Measurements from ENCODE around the gene MPV17L2. TPM values are rescaled to one million over a fixed set of nuclear protein-coding genes. Genes with fewer than 3 reads are reported as not detected.

MPV17L2 gene
- polyA plus RNA-seq, 2 donors: 7.4 to 12.0 TPM

DNA sequence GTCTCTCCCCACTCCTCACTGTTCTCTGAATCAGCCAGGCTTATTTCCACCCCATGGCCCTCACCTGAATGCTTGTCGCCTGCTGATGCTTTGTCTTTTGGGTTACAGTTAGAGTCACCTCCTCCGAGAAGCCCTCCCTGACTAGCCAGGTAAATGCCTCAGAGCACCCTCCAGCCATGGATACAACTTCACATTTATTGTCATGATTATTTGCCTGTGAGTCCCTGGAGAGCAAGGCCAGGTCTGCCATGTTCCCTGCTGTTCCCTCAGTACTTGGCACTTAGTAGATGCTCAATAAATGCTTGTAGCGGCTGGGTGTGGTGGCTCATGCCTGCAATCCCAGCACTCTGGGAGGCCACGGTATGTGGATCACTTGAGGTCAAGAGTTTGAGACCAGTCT is 36.9 kb downstream of the MPV17L2 start:
- Histone ChIP-seq H3K27me3 (ENCODE audit: control insufficient read depth in 1 of 2, insufficient read depth in 2 of 2, low read length in 2 of 2) (peaks cover 0 to 25% of the 10 kb centered on the region in 2 donors), H3K36me3 (ENCODE audit: control insufficient read depth in 2 of 2, insufficient read depth in 2 of 2, low read length in 1 of 2) (no peaks in the 10 kb centered on the region), H3K9me3 (ENCODE audit: control insufficient read depth in 2 of 2, insufficient read depth in 1 of 2, low read depth in 1 of 2, low read length in 1 of 2) (peaks cover 2 to 12% of the 10 kb centered on the region in 2 donors), H3K4me1 (ENCODE audit: control insufficient read depth in 2 of 2, insufficient read depth in 2 of 2, low read length in 1 of 2) (peaks cover 0 to 6% of the 10 kb centered on the region in 2 donors), H3K27ac (ENCODE audit: low read depth in 2 of 2, low read length in 1 of 2) (no peak overlapping the region), H3K4me3 (ENCODE audit: low read depth in 1 of 2, low read length in 2 of 2) (no peak overlapping the region)
- 79 to 85% methylated on average over 4 of the region's 4 CpGs for WGBS, 2 donors

DNA sequence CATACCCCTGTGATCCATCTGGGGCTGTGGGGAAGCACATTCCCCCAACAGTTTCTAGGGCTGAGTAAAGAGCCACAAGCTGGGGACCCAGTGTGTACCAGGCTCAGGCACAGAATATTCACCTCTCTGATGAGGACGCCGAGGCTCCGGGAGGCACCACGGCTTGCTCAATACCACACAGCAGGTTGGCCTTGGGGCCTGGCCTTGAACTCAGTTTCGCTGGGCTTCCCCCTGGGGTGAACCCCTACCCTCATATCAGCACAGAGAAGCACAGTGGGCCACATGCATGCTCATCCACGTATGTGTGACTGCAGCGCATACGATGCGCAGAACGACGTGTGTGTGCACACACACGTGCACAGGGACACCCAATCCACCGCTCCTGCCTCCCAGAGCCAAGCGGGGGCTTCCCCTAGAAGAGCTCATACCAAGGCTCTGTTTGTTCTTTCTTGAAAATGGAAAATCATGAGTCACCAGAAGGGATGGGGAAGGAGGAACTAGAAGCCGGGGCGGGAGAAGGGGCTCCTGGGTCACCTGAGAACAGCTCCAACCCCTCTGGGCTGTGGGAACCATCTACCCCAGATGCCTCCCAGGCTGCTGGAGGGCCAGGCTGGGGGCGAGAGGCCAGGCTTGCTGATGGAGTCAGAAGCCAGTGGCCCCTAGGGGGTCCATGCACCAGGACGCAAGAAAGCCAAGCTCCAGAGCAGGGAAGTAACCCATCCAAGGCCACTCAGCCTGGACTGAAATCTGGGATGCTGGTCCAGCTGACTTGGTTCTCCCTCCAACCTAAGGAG is 38.1 kb downstream of the MPV17L2 start:
- Histone ChIP-seq H3K4me1 (ENCODE audit: control insufficient read depth in 2 of 2, insufficient read depth in 2 of 2, low read length in 1 of 2) (no peaks in the 10 kb centered on the region), H3K27me3 (ENCODE audit: control insufficient read depth in 1 of 2, insufficient read depth in 2 of 2, low read length in 2 of 2) (peaks cover 0 to 20% of the 10 kb centered on the region in 2 donors), H3K9me3 (ENCODE audit: control insufficient read depth in 2 of 2, insufficient read depth in 1 of 2, low read depth in 1 of 2, low read length in 1 of 2) (peaks cover 2 to 12% of the 10 kb centered on the region in 2 donors), H3K27ac (ENCODE audit: low read depth in 2 of 2, low read length in 1 of 2) (no peak overlapping the region), H3K36me3 (ENCODE audit: control insufficient read depth in 2 of 2, insufficient read depth in 2 of 2, low read length in 1 of 2) (no peaks in the 10 kb centered on the region), H3K4me3 (ENCODE audit: low read depth in 1 of 2, low read length in 2 of 2) (no peak overlapping the region)
- WGBS, 2 donors: 41 to 46% methylated on average over 18 of the region's 18 CpGs

- H3K4me3 ChIP-seq (ENCODE audit: low read depth in 1 of 2, low read length in 2 of 2): no peak overlapping the region
- peaks cover 0 to 20% of the 10 kb centered on the region in 2 donors for H3K27me3 ChIP-seq (ENCODE audit: control insufficient read depth in 1 of 2, insufficient read depth in 2 of 2, low read length in 2 of 2)
- no peak overlapping the region for H3K27ac ChIP-seq (ENCODE audit: low read depth in 2 of 2, low read length in 1 of 2)
- 16 to 29% methylated on average over 4 of the region's 4 CpGs for WGBS, 2 donors
- no peaks in the 10 kb centered on the region for H3K4me1 ChIP-seq (ENCODE audit: control insufficient read depth in 2 of 2, insufficient read depth in 2 of 2, low read length in 1 of 2)
- H3K36me3 ChIP-seq (ENCODE audit: control insufficient read depth in 2 of 2, insufficient read depth in 2 of 2, low read length in 1 of 2): no peaks in the 10 kb centered on the region
- peaks cover 2 to 12% of the 10 kb centered on the region in 2 donors for H3K9me3 ChIP-seq (ENCODE audit: control insufficient read depth in 2 of 2, insufficient read depth in 1 of 2, low read depth in 1 of 2, low read length in 1 of 2)
These were observed 38.8 kb downstream of the MPV17L2 start for GRCh38 chr19:18231775-18232174.

DNA sequence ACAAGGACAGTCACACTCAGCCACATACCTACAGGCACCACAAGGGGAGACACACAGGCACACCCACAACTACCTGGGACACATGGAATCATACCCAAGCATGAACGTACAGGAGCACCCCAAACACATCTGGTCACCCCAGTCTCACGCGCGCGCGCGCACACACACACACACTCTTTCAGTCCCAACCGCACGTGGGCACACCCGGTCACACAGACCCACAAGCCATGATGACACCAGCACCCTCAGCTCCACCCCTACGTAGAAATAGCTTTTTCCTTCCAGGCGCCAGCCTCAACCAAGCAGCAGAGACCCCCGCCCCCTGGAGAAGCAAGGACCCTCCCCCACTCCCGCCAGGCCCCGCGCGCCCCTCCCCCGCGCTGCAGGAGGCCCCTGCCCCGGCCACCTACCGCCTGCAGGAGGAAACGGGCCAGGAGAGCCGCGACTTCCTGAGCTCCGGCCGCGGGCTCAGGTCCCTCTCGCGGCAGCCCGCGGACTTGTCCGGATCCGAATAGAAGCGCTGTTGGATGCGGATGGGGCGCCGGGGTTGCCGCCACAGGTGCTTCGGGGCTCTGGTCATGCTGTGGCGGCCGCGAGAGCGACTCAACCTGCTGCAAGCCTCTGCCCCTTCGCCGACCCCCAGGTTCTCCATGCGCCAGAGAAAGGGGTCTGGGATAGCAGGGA is 39.7 kb downstream of the MPV17L2 start:
- WGBS, 2 donors: 4 to 12% methylated on average over 40 to 46 of the region's 46 CpGs
- Histone ChIP-seq H3K27ac (ENCODE audit: low read depth in 2 of 2, low read length in 1 of 2) (no peak overlapping the region), H3K4me1 (ENCODE audit: control insufficient read depth in 2 of 2, insufficient read depth in 2 of 2, low read length in 1 of 2) (no peaks in the 10 kb centered on the region), H3K36me3 (ENCODE audit: control insufficient read depth in 2 of 2, insufficient read depth in 2 of 2, low read length in 1 of 2) (no peaks in the 10 kb centered on the region), H3K9me3 (ENCODE audit: control insufficient read depth in 2 of 2, insufficient read depth in 1 of 2, low read depth in 1 of 2, low read length in 1 of 2) (peaks cover 2 to 12% of the 10 kb centered on the region in 2 donors), H3K27me3 (ENCODE audit: control insufficient read depth in 1 of 2, insufficient read depth in 2 of 2, low read length in 2 of 2) (peaks cover 0 to 19% of the 10 kb centered on the region in 2 donors), H3K4me3 (ENCODE audit: low read depth in 1 of 2, low read length in 2 of 2) (no peak overlapping the region)

- Histone ChIP-seq H3K27ac (ENCODE audit: low read depth in 2 of 2, low read length in 1 of 2) (no peak overlapping the region), H3K4me3 (ENCODE audit: low read depth in 1 of 2, low read length in 2 of 2) (no peak overlapping the region), H3K4me1 (ENCODE audit: control insufficient read depth in 2 of 2, insufficient read depth in 2 of 2, low read length in 1 of 2) (no peaks in the 10 kb centered on the region), H3K36me3 (ENCODE audit: control insufficient read depth in 2 of 2, insufficient read depth in 2 of 2, low read length in 1 of 2) (no peaks in the 10 kb centered on the region), H3K27me3 (ENCODE audit: control insufficient read depth in 1 of 2, insufficient read depth in 2 of 2, low read length in 2 of 2) (peaks cover 0 to 17% of the 10 kb centered on the region in 2 donors), H3K9me3 (ENCODE audit: control insufficient read depth in 2 of 2, insufficient read depth in 1 of 2, low read depth in 1 of 2, low read length in 1 of 2) (peaks cover 2 to 12% of the 10 kb centered on the region in 2 donors)
- WGBS, 2 donors: 17 to 25% methylated on average over 37 of the region's 37 CpGs
These were observed 40.3 kb downstream of the MPV17L2 start for GRCh38 chr19:18233224-18233825.

DNA sequence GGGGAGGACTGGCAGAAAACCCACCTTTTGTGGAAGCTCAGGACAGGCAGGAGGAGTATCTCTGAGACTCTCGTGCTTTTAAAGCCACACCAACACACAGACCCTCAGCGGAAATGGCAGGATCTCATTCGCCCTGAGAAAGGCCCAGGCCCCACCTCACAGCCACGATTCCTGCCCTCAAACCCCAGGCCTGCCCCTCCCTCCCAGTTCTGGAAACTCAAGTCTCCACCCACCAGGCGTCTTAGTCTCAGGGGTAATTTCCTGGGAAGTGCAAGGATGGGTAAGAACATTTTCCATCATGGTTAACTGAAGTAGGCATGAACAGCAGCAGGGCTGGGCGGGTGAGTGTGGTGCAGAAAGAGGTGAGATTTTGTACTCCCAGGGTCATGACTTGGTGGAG is 41.2 kb downstream of the MPV17L2 start:
- Histone ChIP-seq H3K9me3 (ENCODE audit: control insufficient read depth in 2 of 2, insufficient read depth in 1 of 2, low read depth in 1 of 2, low read length in 1 of 2) (peaks cover 2 to 12% of the 10 kb centered on the region in 2 donors), H3K27me3 (ENCODE audit: control insufficient read depth in 1 of 2, insufficient read depth in 2 of 2, low read length in 2 of 2) (peaks cover 0 to 17% of the 10 kb centered on the region in 2 donors), H3K36me3 (ENCODE audit: control insufficient read depth in 2 of 2, insufficient read depth in 2 of 2, low read length in 1 of 2) (no peaks in the 10 kb centered on the region), H3K27ac (ENCODE audit: low read depth in 2 of 2, low read length in 1 of 2) (no peak overlapping the region), H3K4me3 (ENCODE audit: low read depth in 1 of 2, low read length in 2 of 2) (no peak overlapping the region), H3K4me1 (ENCODE audit: control insufficient read depth in 2 of 2, insufficient read depth in 2 of 2, low read length in 1 of 2) (no peaks in the 10 kb centered on the region)
- 34 to 40% methylated on average over 6 of the region's 6 CpGs for WGBS, 2 donors

DNA sequence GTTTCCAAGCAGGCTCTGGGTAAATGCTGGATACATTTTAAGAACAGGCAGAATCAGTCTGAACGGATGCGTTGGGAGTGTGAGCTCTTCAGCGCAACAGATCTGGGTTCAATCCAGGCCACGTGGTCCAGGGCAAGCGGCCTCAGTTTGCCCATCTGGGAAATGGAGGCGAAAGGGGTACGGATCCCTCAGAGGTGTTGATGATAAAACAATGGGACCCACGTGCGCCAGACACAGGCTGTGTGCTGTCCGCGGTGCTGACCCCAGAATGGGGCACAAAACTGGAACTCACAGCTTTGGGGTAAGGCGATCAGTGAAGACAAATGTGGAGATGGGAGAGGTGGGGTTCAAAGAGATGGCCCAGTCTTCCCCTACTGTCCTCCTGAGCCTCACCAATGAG is 46.3 kb downstream of the MPV17L2 start:
- WGBS, 2 donors: 32 to 33% methylated on average over 12 of the region's 12 CpGs

GRCh38 chr19:18245297-18245696 is 52.3 kb downstream of the MPV17L2 start:
- Histone ChIP-seq H3K36me3 (ENCODE audit: control insufficient read depth in 2 of 2, insufficient read depth in 2 of 2, low read length in 1 of 2) (no peaks in the 10 kb centered on the region), H3K27me3 (ENCODE audit: control insufficient read depth in 1 of 2, insufficient read depth in 2 of 2, low read length in 2 of 2) (no peaks in the 10 kb centered on the region), H3K27ac (ENCODE audit: low read depth in 2 of 2, low read length in 1 of 2) (no peak overlapping the region), H3K4me1 (ENCODE audit: control insufficient read depth in 2 of 2, insufficient read depth in 2 of 2, low read length in 1 of 2) (no peaks in the 10 kb centered on the region), H3K4me3 (ENCODE audit: low read depth in 1 of 2, low read length in 2 of 2) (no peak overlapping the region), H3K9me3 (ENCODE audit: control insufficient read depth in 2 of 2, insufficient read depth in 1 of 2, low read depth in 1 of 2, low read length in 1 of 2) (no peaks in the 10 kb centered on the region)
- WGBS, 2 donors: 68 to 72% methylated on average over 7 of the region's 7 CpGs

More for the DNA sequence above, 46.3 kb downstream of the MPV17L2 start:
- Histone ChIP-seq H3K27ac (ENCODE audit: low read depth in 2 of 2, low read length in 1 of 2) (no peak overlapping the region), H3K27me3 (ENCODE audit: control insufficient read depth in 1 of 2, insufficient read depth in 2 of 2, low read length in 2 of 2) (peaks cover 0 to 4% of the 10 kb centered on the region in 2 donors), H3K36me3 (ENCODE audit: control insufficient read depth in 2 of 2, insufficient read depth in 2 of 2, low read length in 1 of 2) (no peaks in the 10 kb centered on the region), H3K4me3 (ENCODE audit: low read depth in 1 of 2, low read length in 2 of 2) (no peak overlapping the region), H3K9me3 (ENCODE audit: control insufficient read depth in 2 of 2, insufficient read depth in 1 of 2, low read depth in 1 of 2, low read length in 1 of 2) (no peaks in the 10 kb centered on the region), H3K4me1 (ENCODE audit: control insufficient read depth in 2 of 2, insufficient read depth in 2 of 2, low read length in 1 of 2) (no peaks in the 10 kb centered on the region)
